CD4-positive, alpha-beta T cell treated with Interleukin-1 beta for 1 hour (primary cell): Measurements from ENCODE around the gene PCSK5.
A peak's percentile ranks its signal among the peaks of the same experiment; 100 is the strongest.
"Not testable (repeated sequence)": the region's sequence is repeated elsewhere in the genome, so short reads cannot be mapped to it uniquely, and the experiment has no call there.

ENCODE experiments used
- DNase-seq, 2 donors: peaks; one replicate each; pipeline ENCODE4 v3.0.0-alpha.2; 2020 to 2022

PCSK5 gene

GRCh38 chr9:75891277-75891741 is 836 bp downstream of the PCSK5 start:
- DNase-seq, result peak; percentile 28 to 31

- DNase-seq, result no peak
Observed at GRCh38 chr9:75891771-75892215, 1.3 kb downstream of the PCSK5 start.

- peak in 1 of 2 donors; percentile 1 for DNase-seq
Observed at GRCh38 chr9:75892216-75892911, 1.9 kb downstream of the PCSK5 start.

GRCh38 chr9:75893106-75893505 is 2.6 kb downstream of the PCSK5 start:
- DNase-seq, result peak in 1 of 2 donors; percentile 4

- DNase-seq, result no peak
Observed at GRCh38 chr9:75894566-75894965, 4.1 kb downstream of the PCSK5 start.

- no peak for DNase-seq
Observed at GRCh38 chr9:75895112-75895511, 4.6 kb downstream of the PCSK5 start.

GRCh38 chr9:75896193-75896592 is 5.7 kb downstream of the PCSK5 start:
- no peak for DNase-seq

- DNase-seq, result not testable (repeated sequence)
Observed at GRCh38 chr9:75900893-75901524, 10.5 kb downstream of the PCSK5 start.

- no peak for DNase-seq
Observed at GRCh38 chr9:75903785-75904360, 13.4 kb downstream of the PCSK5 start.

GRCh38 chr9:75904364-75904763 is 13.9 kb downstream of the PCSK5 start:
- no peak for DNase-seq

GRCh38 chr9:75906531-75906930 is 16.1 kb downstream of the PCSK5 start:
- no peak for DNase-seq

GRCh38 chr9:75907329-75907728 is 16.9 kb downstream of the PCSK5 start:
- no peak for DNase-seq

GRCh38 chr9:75907923-75908322 is 17.4 kb downstream of the PCSK5 start:
- no peak for DNase-seq

GRCh38 chr9:75909776-75910175 is 19.3 kb downstream of the PCSK5 start:
- no peak for DNase-seq

GRCh38 chr9:75910731-75911130 is 20.3 kb downstream of the PCSK5 start:
- no peak for DNase-seq

GRCh38 chr9:75911390-75911789 is 20.9 kb downstream of the PCSK5 start:
- no peak for DNase-seq

- no peak for DNase-seq
Observed at GRCh38 chr9:75912951-75913350, 22.5 kb downstream of the PCSK5 start.

GRCh38 chr9:75914002-75914401 is 23.5 kb downstream of the PCSK5 start:
- DNase-seq, result no peak

GRCh38 chr9:75914883-75915452 is 24.5 kb downstream of the PCSK5 start:
- no peak for DNase-seq

GRCh38 chr9:75918154-75918553 is 27.7 kb downstream of the PCSK5 start:
- no peak for DNase-seq

- no peak for DNase-seq
Observed at GRCh38 chr9:75918909-75919308, 28.4 kb downstream of the PCSK5 start.

GRCh38 chr9:75921391-75922127 is 31.1 kb downstream of the PCSK5 start:
- DNase-seq, result no peak

GRCh38 chr9:75926385-75926784 is 35.9 kb downstream of the PCSK5 start:
- DNase-seq, result no peak
